ENCODE results near the gene SLCO2A1.
A peak's percentile ranks its signal among the peaks of the same experiment; 100 is the strongest.

Gene SLCO2A1

GRCh38 chr3:134034005-134034785 lies 4.5 kb upstream of the SLCO2A1 start:
- DNase-seq (ENCODE audit: low spot score) = peak; percentile 4

GRCh38 chr3:134033315-134033996 lies 3.7 kb upstream of the SLCO2A1 start:
- DNase-seq (ENCODE audit: low spot score) = peak; percentile 6

- DNase-seq (ENCODE audit: low spot score) = no peak
These were observed 1.7 kb upstream of the SLCO2A1 start for GRCh38 chr3:134031348-134031915.

- DNase-seq (ENCODE audit: low spot score) = no peak
These were observed 938 bp upstream of the SLCO2A1 start for GRCh38 chr3:134030379-134031347.

- no peak for DNase-seq (ENCODE audit: low spot score)
These were observed 430 bp downstream of the SLCO2A1 start for GRCh38 chr3:134029256-134029733.

GRCh38 chr3:134028486-134029255 lies 1.1 kb downstream of the SLCO2A1 start:
- no peak for DNase-seq (ENCODE audit: low spot score)

GRCh38 chr3:134027631-134028030 lies 2.1 kb downstream of the SLCO2A1 start:
- no peak for DNase-seq (ENCODE audit: low spot score)

GRCh38 chr3:134020135-134020680 lies 9.5 kb downstream of the SLCO2A1 start:
- no peak for DNase-seq (ENCODE audit: low spot score)

- DNase-seq (ENCODE audit: low spot score) = peak; percentile 4
These were observed 10.9 kb downstream of the SLCO2A1 start for GRCh38 chr3:134018850-134019249.

- DNase-seq (ENCODE audit: low spot score) = peak; percentile 3
These were observed 11.3 kb downstream of the SLCO2A1 start for GRCh38 chr3:134018406-134018805.

GRCh38 chr3:134017490-134017889 lies 12.2 kb downstream of the SLCO2A1 start:
- no peak for DNase-seq (ENCODE audit: low spot score)

GRCh38 chr3:134014270-134014669 lies 15.5 kb downstream of the SLCO2A1 start:
- no peak for DNase-seq (ENCODE audit: low spot score)

GRCh38 chr3:134013280-134013679 lies 16.4 kb downstream of the SLCO2A1 start:
- DNase-seq (ENCODE audit: low spot score) = no peak

GRCh38 chr3:134009345-134010000 lies 20.3 kb downstream of the SLCO2A1 start:
- no peak for DNase-seq (ENCODE audit: low spot score)

- no peak for DNase-seq (ENCODE audit: low spot score)
These were observed 21.0 kb downstream of the SLCO2A1 start for GRCh38 chr3:134008630-134009156.

GRCh38 chr3:134007819-134008218 lies 21.9 kb downstream of the SLCO2A1 start:
- no peak for DNase-seq (ENCODE audit: low spot score)

GRCh38 chr3:134004841-134005240 lies 24.9 kb downstream of the SLCO2A1 start:
- DNase-seq (ENCODE audit: low spot score) = no peak

- no peak for DNase-seq (ENCODE audit: low spot score)
These were observed 26.7 kb downstream of the SLCO2A1 start for GRCh38 chr3:134003066-134003465.

- no peak for DNase-seq (ENCODE audit: low spot score)
These were observed 27.4 kb downstream of the SLCO2A1 start for GRCh38 chr3:134002306-134002705.

GRCh38 chr3:134001251-134001650 lies 28.5 kb downstream of the SLCO2A1 start:
- DNase-seq (ENCODE audit: low spot score) = no peak
